ENCODE data around the gene NCOA6.

- TF ChIP-seq CTCF (conservative IDR thresholded peaks at IDR 0.05 in 1 of 2, IDR thresholded peaks at IDR 0.05 in 1 of 2; ENCODE audit: low read depth in 1 of 2, low read length in 2 of 2), result no peak
- no peak for TF ChIP-seq EZH2 (IDR thresholded peaks at IDR 0.05; ENCODE audit: low read length, missing control alignments)
These were observed 34.0 kb downstream of the NCOA6 start for GRCh38 chr20:34791289-34792020.
